Measurements from ENCODE around the gene MIS18A. TPM values are rescaled to one million over a fixed set of nuclear protein-coding genes. Genes with fewer than 3 reads are reported as not detected.
"Not testable (repeated sequence)": the region's sequence is repeated elsewhere in the genome, so short reads cannot be mapped to it uniquely, and the experiment has no call there.

The MIS18A gene
- total RNA-seq, 1 donor from 2014 or later: 2.9 TPM

DNA sequence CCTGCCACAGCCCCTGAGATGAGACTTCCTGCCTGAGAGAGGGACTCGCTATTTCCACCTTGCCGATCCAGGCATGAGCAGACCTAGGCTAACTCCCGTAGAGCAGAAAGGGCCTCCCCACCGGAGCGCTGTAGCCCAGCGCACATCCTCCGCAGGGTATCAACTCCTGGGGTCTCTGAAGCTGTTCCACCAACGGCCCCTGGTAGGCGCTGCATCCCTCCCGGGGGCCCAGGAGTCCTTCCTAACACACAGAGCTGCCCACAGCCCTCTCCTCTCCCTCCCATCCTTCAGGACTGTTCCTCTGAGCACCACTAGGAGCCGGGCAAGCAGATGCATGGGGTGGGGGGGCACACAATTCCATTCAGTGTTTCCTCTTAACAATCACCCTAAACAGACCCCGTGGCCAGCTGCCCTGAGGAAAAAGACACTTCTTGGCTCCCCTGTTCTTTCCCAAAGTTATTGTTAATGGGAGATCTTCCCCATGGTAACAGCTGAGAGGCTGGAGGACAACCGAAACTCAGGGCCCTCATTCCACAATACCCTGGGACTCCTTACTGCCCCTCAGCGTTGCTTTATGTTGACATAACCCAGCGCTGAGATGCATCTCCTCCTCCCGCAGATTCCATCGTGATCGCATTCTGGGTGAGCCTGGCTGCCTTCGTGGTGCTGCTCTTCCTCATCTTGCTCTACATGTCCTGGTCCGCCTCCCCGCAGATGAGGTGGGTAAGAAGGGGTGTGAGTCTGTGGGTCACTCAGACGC, 27.4 kb upstream of the MIS18A start:
- no peak for DNase-seq (ENCODE audit: low spot score)

DNA sequence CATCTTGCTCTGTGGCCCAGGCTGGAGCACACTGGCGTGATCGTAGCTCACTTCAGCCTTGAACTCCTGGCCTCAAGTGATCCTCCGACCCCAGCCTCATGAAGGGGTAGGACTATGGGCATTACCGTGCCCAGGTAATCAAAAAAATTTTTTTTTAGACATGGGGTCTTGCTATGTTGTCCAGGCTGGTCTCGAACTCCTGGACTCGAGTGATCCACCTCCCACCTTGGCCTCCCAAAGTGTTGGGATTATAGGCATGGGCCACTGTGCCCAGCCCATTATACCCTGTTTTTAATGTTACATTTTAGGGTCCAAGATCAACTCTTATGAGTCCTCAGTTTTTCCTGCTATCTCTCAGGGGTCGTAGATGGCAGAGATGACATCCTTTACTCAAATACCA, 26.1 kb upstream of the MIS18A start:
- DNase-seq (ENCODE audit: low spot score): no peak

DNA sequence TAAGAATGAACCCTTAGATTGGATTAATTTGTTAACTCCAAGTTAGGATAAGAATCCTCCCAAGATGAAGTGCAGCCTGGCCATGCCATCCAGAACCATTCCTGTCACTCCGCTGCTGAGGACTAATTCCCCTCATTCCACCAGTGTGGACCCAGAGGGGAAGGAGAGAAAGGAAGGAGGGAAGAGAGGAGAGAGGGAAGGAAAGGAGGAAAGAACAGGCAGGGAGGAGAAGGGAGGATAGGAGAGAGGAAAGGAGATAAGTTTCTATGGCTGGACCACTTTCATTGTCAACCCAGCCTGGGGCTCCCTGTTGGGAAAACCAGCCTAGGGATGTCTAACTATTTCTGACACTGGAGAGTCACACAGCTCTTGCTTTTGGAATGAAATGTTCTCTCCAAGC, 24.5 kb upstream of the MIS18A start:
- DNase-seq (ENCODE audit: low spot score): no peak

DNA sequence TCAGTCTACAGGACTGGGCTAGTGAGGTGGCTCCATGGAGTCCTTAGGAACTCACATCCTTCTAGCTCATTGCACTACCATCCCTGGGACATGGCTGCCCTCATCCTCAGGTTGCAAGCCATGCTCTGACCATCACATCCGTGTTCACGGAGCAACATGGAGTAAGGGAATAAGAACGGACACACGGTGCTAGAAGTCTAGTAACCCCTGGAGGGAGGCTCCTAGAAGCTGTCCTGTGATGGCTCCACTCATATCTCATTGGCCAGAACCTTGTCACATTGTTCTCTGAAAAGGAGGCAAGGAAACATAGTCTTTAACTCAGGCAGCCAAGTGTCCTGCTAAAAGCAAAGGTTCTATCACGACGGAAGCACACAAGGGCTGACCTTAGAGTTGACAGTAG, 23.7 kb upstream of the MIS18A start:
- DNase-seq (ENCODE audit: low spot score): no peak

DNA sequence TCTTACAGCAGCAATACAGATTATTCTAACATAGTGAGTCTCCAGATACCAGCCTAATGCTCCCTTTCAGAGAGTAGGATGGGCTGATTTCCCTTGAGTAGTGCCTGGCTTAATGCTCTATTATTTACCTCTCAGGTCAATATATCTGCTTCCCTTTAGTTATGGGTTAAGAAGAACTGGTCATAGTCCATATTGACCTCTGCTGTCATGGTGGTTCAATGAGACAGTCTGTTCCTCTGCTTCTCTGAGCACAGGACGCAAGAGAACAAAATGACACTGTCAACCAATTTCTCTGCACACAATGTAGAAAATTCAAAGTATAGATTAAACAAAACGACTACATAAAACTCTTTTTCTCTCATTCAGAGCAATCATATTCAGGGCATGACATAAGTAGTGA, 22.7 kb upstream of the MIS18A start:
- no peak for DNase-seq (ENCODE audit: low spot score)

DNA sequence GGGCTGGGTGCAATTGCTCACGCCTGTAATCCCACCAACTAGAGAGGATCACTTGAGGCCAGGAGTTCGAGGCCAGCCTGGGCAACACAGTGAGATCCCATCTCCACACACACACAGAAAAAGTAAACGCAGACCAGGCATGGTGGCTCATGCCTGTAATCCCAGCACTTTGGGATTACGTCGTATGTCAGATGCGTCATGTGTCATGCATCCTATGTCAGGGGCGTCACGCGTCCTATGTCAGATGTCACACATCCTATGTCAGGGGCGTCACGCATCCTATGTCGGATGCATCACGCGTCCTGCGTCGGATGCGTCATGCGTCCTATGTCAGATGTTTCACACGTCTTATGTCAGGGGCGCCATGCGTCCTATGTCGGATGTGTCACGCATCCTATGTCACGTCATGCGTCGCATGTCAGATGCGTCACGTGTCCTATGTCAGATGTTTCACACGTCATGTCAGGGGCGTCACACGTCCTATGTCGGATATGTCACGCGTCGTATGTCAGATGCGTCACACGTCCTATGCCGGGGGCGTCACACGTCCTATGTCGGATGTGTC, 21.4 kb upstream of the MIS18A start:
- no peak for DNase-seq (ENCODE audit: low spot score)

DNA sequence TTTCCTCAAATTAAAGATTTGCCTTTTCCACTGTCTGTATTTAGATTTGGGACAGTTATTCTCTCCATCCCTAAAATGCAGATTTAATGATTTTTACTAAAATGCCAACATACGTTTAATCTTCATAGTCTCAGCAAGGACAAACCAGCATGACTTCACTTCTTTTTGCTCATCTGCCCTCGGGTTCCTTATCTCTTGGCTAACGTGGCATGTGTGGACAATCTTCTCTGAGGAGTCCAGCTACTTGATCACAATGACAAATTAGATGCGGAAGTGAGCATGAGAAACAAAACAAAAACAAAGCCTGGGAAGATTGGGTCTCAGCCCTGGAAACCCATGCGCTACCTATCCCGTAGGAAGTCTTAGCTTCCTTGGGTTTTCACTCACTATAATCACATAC, 20.8 kb upstream of the MIS18A start:
- no peak for DNase-seq (ENCODE audit: low spot score)

DNA sequence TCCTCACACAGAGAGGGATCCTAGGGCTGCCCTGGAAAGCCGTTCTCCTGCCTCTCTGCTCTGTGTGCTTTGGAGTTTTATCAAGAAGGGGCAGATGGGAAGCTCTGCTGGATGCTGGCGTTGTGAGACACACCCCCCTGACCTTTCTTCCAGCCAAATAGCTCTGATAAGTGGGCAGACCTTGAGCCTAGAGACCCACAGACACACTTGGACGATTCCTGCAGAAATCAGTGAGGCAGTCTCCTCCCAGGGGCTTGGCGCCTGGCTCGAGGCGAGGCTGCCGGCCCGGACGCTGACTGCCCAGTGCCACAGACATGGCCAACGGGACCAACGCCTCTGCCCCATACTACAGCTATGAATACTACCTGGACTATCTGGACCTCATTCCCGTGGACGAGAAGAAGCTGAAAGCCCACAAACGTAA, 19.8 kb upstream of the MIS18A start, which contains the start of gene MRAP:
TSS of gene MRAP (plus strand) at position 198 of the 424 bp plus-strand sequence. CDS start at position 315, 117 bp downstream.
- no peak for DNase-seq (ENCODE audit: low spot score)

DNA sequence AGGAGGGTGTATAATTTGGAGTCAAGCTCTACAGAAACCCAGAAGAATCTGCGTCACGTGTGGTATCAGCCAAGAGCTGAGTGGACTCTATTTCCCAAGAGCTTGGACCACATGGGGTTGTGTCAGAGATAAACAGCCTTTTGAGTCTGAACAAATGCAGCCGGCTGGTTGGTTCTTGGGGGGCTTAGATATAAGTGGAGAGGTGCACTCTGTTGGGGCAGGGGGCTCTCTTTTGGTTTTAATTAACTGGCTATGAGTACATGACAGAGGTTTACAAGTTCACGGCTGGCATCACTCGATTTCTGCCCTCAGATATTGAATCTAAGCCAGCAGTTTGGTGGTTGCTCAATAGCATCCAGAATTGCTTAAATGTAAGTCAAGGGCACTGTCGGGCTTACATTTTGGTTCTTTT, 19.3 kb upstream of the MIS18A start:
- no peak for DNase-seq (ENCODE audit: low spot score)

DNA sequence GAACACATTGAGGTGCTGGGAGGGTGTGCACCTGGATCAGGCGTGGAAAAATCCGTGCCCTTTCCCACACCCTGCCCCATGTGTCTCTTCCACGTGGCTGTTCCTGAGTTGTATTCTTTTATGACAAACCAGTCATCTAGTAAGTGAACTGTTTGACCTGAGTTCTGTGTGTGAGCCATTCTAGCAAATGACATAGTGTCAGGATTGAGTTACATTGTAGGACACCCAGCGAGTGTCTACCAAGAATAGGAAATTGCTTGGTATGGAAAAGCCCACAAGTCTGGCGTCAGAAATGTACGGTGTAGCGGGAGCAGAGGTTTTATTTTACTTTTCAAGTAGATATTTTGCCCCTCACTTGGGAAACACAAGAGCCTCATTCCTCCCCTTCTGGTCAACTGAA, 18.6 kb upstream of the MIS18A start:
- no peak for DNase-seq (ENCODE audit: low spot score)

DNA sequence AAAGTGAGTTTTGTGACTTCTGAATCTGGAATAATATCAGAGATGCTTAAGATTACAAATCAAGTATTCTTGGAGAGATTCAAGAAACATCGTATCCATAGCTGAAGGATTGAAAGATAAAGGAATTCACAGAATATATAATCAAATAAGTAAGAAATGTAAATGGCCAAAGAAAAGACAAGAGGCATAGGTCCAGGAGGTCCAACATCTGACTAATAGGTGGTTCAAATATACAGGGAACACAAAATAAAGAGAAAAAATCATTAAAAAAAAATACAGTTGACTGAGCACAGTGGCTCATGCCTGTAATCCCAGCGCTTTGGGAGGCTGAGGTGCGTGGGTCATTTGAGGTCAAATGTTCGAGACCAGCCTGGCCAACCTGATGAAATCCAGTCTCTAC, 6.6 kb upstream of the MIS18A start:
- no peak for DNase-seq (ENCODE audit: low spot score)

DNA sequence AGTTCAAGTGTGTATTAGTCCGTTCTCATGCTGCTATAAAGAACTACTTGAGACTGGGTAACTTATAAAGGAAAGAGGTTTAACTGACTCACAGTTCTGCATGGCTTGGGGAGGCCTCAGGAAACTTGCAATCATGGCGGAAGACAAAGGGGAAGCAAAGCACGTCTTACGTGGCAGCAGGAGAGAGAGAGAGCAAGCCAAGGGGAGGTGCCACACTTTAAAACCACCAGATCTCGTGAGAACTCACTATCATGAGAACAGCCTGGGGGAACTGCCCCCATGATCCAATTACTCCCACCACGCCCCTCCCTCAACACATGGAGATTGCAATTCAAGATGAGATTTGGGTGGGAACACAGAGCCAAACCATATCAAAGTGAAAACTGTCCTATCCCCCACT, 4.1 kb upstream of the MIS18A start:
- no peak for DNase-seq (ENCODE audit: low spot score)

DNA sequence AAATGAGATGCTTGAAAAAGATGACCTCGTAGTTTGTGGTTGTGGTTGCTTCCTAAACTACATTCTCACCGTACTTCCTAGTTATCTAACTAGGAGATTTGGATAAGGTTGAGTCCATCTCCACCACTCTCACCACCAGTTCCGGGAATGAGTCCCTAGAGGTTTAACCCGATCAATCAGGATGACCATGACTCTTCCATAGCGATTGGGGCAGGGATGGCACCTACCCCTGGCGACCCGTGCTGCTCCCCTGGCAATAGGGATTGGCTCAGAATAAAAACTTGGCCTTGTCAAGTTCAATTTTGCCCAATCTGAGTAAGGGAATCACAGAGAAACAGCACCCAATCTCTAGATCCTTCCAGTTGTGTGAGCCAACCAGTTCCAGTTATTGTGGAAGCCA, 2.7 kb upstream of the MIS18A start:
- no peak for DNase-seq (ENCODE audit: low spot score)

DNA sequence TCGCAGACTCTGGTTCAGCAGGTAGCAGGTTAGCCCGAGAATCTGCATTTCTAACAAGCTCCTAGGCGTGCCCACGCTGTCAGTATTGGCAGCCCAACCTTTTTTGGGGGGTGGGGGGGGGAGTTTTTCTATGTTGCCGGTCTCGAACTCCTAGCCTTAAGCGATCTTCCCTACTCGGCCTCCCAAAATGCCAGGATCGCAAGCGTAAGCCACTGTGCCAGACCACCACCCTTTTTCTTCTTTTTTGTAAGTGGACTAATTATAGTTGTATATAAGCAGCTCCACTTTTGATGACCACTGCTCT, 480 bp upstream of the MIS18A start:
- no peak for DNase-seq (ENCODE audit: low spot score)

DNA sequence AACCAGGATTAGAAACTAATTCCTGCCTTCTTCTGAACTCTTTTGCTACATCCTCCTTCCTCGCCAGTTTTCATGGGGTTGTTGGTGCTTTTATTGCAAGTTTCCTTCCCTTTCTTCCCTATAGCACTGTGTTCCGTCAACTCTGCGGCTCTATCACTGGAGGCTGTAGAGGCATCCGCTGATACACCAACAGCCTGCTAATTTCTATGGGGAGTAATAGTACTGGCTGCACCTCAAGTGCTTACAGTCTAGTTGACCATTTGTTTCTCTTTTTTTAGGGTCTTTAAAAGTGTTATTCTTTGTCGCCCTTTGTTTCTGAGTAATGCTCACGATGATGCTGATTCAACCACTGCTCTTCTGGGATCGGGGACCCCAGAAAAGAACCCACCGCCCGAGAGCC, 746 bp downstream of the MIS18A start:
- DNase-seq (ENCODE audit: low spot score): peak; percentile 8

DNA sequence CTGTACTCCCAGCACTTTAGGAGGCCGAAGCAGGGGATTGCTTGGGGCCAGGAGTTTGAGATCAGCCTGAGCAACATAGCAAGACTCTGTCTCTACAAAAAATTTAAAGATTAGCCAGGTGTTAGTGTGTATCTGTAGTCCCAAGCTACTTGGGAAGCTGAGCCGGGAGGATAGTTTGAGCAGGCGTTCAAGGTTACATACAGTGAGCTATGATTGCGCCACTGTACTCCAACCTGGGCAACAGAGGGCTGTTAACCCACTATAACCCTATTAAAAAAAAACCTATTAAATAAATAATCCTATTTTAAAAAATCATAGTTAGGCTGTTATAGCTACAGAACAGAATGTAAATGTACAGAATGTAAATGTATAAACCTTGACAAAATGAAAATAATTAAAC, 2.2 kb downstream of the MIS18A start:
- DNase-seq (ENCODE audit: low spot score): no peak

DNA sequence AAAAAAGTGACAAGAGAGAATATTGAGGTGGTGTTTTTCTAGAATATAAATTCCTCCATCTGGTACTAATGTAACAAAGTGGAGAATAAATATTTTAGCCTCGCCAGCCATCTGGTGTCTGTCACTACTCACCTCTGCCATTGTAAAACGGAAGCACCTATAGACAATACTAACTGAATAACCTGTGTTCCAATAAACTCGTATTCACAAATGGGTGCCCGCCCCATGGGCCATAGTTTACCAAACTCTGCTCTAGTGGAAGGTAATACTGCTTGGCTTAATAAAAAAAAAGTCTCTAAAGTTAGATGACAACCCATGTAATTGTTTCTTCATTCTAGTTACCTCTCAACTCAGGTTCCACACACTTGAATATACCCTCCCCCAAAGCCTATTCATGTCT, 8.1 kb downstream of the MIS18A start:
- no peak for DNase-seq (ENCODE audit: low spot score)

DNA sequence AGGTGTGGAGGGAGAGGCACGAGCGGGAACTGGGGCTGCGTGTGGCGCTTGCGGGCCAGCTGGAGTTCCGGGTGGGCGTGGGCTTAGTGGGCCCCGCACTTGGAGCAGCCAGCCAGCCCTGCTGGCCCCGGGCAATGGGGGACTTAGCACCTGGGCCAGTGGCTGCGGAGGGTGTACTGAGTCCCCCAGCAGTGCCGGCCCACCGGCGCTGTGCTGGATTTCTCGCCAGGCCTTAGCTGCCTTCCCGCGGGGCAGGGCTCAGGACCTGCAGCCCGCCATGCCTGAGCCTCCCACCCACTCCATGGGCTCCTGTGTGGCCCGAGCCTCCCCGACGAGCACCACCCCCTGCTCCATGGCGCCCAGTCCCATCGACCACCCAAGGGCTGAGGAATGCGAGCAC, 13.5 kb downstream of the MIS18A start:
- not testable (repeated sequence) for DNase-seq (ENCODE audit: low spot score)

DNA sequence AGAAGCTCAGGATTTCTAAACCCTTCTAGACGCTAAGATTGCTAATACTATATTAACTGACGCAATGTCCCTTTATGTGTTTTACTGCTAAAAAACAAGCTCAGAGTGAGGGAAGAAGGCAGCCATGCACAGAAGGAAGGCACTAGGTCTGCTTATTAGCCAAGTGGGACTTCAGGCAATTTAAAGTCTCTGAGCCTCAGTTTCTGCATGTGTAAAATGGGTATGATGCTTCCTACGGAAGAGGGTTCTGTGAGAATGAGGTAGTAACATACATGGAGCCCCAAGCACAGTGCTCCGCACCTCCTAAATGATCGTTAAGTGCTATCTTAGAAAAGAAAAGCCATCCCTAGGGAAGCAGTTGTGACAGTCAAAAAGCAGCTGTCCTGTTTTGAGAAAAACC, 16.9 kb downstream of the MIS18A start:
- no peak for DNase-seq (ENCODE audit: low spot score)

DNA sequence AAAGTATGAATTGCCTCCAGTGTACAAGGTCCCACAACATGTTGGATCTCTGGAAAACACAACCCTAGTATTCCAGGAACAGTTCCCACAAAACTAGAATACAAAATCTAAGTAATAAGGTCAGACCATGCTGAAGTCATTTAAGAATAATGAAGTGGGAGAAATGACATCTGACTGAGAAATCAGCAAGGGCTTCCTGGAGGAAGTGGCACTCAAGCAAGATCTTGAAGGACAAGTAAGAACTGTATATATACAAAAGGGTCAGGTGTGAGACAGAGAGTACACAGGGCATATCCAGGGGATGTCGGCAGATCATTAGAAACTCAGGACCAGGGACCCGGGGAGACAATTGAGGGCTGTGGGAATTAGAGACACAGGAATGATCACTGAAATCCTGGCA, 18.7 kb downstream of the MIS18A start:
- no peak for DNase-seq (ENCODE audit: low spot score)

DNA sequence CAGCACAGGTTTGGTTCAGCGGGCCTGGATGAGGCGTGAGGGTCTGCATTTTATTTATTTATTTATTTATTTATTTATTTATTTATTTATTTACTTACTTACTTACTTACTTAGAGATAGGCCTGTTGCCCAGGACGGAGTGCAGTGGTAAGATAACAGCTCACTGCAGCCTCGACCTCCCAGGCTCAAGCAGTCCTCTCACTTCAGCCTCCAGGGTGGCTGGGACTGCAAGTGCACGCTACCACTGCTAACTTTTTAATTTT, 20.1 kb downstream of the MIS18A start:
- not testable (repeated sequence) for DNase-seq (ENCODE audit: low spot score)

DNA sequence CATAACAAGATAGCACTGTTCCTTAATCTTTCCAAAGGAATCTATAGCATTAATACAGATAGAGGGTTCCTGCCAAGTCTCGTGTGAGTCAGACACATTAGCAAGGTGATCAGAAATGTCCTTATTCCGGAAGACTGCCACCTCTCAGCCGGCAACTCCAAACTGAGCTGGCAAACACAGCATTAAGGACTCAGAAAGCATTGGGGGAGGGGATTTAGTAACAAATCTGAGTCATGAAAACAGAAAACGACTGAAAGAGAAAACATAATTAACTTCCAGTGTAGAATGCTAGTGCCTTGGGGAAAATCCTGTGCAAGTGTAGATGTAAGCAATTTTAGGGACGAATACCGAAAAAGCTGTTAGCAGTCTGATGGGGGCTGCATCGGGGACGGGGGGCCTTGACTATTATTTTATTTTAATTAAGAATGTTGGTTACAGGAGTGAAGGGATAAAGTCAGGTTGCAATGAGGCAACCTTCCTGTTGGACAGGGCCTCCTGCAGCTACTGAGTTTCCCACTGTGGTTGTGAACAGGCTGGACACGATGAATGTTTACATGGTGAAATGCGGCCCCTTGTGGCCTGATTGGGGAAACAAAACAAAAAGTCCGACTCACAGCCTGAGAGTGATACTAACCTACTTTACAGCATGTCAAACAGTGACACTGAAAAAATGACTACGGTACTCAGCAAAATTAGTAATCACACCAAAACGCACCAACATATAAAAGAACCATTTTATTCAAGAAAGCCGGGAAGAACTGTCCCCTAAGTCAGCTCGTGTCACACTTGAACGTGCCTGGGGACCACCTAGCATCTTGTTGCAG, 20.7 kb downstream of the MIS18A start:
- peak; percentile 88 for DNase-seq (ENCODE audit: low spot score)

All from umbilical cord (tissue), 2 donors.